Ovary (tissue), 9 donors: ENCODE results near the gene DTX1. TPM values are rescaled to one million over a fixed set of nuclear protein-coding genes. Genes with fewer than 3 reads are reported as not detected.

Source experiments
- DNase-seq, 5 donors: peaks; one replicate each; pipeline ENCODE4 v3.0.0-alpha.2; 2019 to 2020
- H3K27ac ChIP-seq, 2 donors: fragments of 200-600 bp; one replicate each; pipeline versions ENCODE4 v1.5.1 to v1.8.0; 2019 to 2022
- H3K27me3 ChIP-seq: fragments of 200-600 bp; one replicate; pipeline ENCODE4 v1.8.0; 2022
- H3K36me3 ChIP-seq: fragments of 200-600 bp; sonication (generic); one replicate; pipeline ENCODE4 v1.5.1; 2019
- H3K4me1 ChIP-seq: one replicate; pipeline ENCODE4 v1.8.1; 2013; ENCODE audit warnings: mild to moderate bottlenecking, moderate library complexity; ENCODE audit not compliant: insufficient read depth
- H3K4me3 ChIP-seq: fragments of 200-600 bp; sonication (generic); one replicate; pipeline ENCODE4 v1.5.1; 2017
- H3K9me3 ChIP-seq, 2 donors: fragments of 200-600 bp in 1 of 2; sonication (generic) in 1 of 2; one replicate each; pipeline versions ENCODE4 v1.5.1 to v1.8.1; 2013 to 2019; ENCODE audit warnings: mild to moderate bottlenecking in 1 of 2, moderate library complexity in 1 of 2
- CTCF ChIP-seq, 3 donors: fragments of 450-650 bp in 2 of 3; fragments of 200-600 bp in 1 of 3; IDR thresholded peaks; one replicate each; pipeline versions ENCODE4 v1.5.1 to v1.8.0; 2016 to 2022; ENCODE audit warnings: antibody characterized with exemption in 3 of 3, mild to moderate bottlenecking in 1 of 3
- EP300 ChIP-seq: sonication (generic); formaldehyde crosslinking; IDR thresholded peaks from one replicate; pipeline ENCODE4 v1.6.1; 2017; ENCODE audit warnings: antibody characterized with exemption
- POLR2A ChIP-seq: fragments of 450-650 bp; IDR thresholded peaks from one replicate; pipeline ENCODE4 v1.6.1; 2017; ENCODE audit warnings: antibody characterized with exemption, mild to moderate bottlenecking, moderate library complexity
- WGBS, 3 donors: extraction: QIAGEN DNeasy Blood & Tissue Kit in 1 of 3; methylation state at CpG; one replicate each; pipeline versions ENCODE4 v1.1.5 to v1.1.7; 2013 to 2017; 5-methylcytosine and 5-hydroxymethylcytosine counted together
- intact Hi-C, 4 donors: fragments of 100-400 bp; cut with DNase I; formaldehyde crosslinking; loops; one replicate each; pipeline versions ENCODE4 v1.11.0 to v1.15.1; 2022 to 2023
- polyA plus RNA-seq, 2 donors: library from polyadenylated mRNA; stranded (reverse); fragments of 200-250 nt in 1 of 2; fragments of 350-450 nt in 1 of 2; fragmentation: Illumina TruSeq in 1 of 2; extraction: RNeasy Lipid Tissue Mini Kit (QIAGEN cat#74804) in 1 of 2; gene quantifications; one replicate each; pipeline ENCODE4 v1.2.3, GENCODE V29; 2013 to 2014
- total RNA-seq, 7 donors: library from RNA; depleted of rRNA in 2 of 7; stranded (reverse); fragments of >200 nt in 2 of 7; fragmentation: NEBNext Ultra II Directional in 3 of 7; extraction: Animal tissue kit (Norgen Biotek cat#: 25700) in 3 of 7; gene quantifications; one replicate each; pipeline versions ENCODE4 v1.1.0 to v1.2.4, GENCODE V29; 2016 to 2023
- donor health status: DM: no; HTN: no; CAD: no; lungs with moderate emphysema.
- donor health status: DM: no; HTN: no; CAD: no.
- donor health status: Bipolar disorder and iron deficiency.
- donor health status: DM: yes; HTN: yes; CAD: no.
- donor health status: DM: no; HTN: no; CAD: no.
- donor health status: DM: yes; HTN: yes; CAD: no.

Gene DTX1
- total and polyA plus RNA-seq, 9 donors: 0.56 to 5.5 (median 1.6) TPM

- Histone ChIP-seq H3K9me3 (no peaks in the 10 kb centered on the region), H3K27ac (no peak overlapping the region), H3K4me3 (no peak overlapping the region), H3K36me3 (no peaks in the 10 kb centered on the region), H3K4me1 (no peaks in the 10 kb centered on the region), H3K27me3 (no peaks in the 10 kb centered on the region)
- intact Hi-C loops: loop anchor here in 1 of 4 donors (1.0 kb wide), 1 partner anchor 44 kb away; no protein-coding TSS in a partner anchor
- WGBS, 3 donors: 2 to 5% (median 4%) methylated on average over 34 to 43 of the region's 43 CpGs
- DNase-seq: no peak
- no peak for TF ChIP-seq POLR2A
- no peak for TF ChIP-seq EP300
- no peak for TF ChIP-seq CTCF (IDR thresholded peaks at IDR 0.05)
Measured at GRCh38 chr12:113103756-113104450, 47.4 kb downstream of the DTX1 start.

GRCh38 chr12:113104953-113105510 lies 48.5 kb downstream of the DTX1 start:
- Histone ChIP-seq H3K4me1 (no peaks in the 10 kb centered on the region), H3K4me3 (no peak overlapping the region), H3K27me3 (no peaks in the 10 kb centered on the region), H3K27ac (no peak overlapping the region), H3K36me3 (no peaks in the 10 kb centered on the region), H3K9me3 (no peaks in the 10 kb centered on the region)
- intact Hi-C loops: loop anchor here in 1 of 4 donors (1.0 kb wide), 1 partner anchor 45 kb away; no protein-coding TSS in a partner anchor
- no peak for DNase-seq
- 59 to 78% (median 74%) methylated on average over 13 of the region's 13 CpGs for WGBS, 3 donors
- TF ChIP-seq EP300: no peak

GRCh38 chr12:113105606-113106271 lies 49.2 kb downstream of the DTX1 start:
- no peaks in the 10 kb centered on the region for H3K36me3 ChIP-seq
- H3K27ac ChIP-seq: no peak overlapping the region
- H3K4me1 ChIP-seq: no peaks in the 10 kb centered on the region
- H3K9me3 ChIP-seq: no peaks in the 10 kb centered on the region
- TF ChIP-seq POLR2A (no peak), EP300 (no peak), CTCF (IDR thresholded peaks at IDR 0.05) (no peak)
- intact Hi-C loops: no loop called here
- H3K4me3 ChIP-seq: no peak overlapping the region
- no peak for DNase-seq
- 79 to 87% (median 87%) methylated on average over 15 of the region's 15 CpGs for WGBS, 3 donors
- no peaks in the 10 kb centered on the region for H3K27me3 ChIP-seq

- no peaks in the 10 kb centered on the region for H3K9me3 ChIP-seq
- TF ChIP-seq POLR2A (no peak), EP300 (no peak)
- H3K4me1 ChIP-seq: no peaks in the 10 kb centered on the region
- H3K36me3 ChIP-seq: no peaks in the 10 kb centered on the region
- no peak overlapping the region for H3K27ac ChIP-seq
- no peaks in the 10 kb centered on the region for H3K27me3 ChIP-seq
- no peak overlapping the region for H3K4me3 ChIP-seq
- 50 to 71% (median 69%) methylated on average over 1 of the region's 1 CpG for WGBS, 3 donors
- intact Hi-C loops: no loop called here
- no peak for DNase-seq
Measured at GRCh38 chr12:113106361-113106760, 49.8 kb downstream of the DTX1 start.

- WGBS, 3 donors: 86 to 96% (median 96%) methylated on average over 4 of the region's 4 CpGs
- no peaks in the 10 kb centered on the region for H3K9me3 ChIP-seq
- no peak for DNase-seq
- no peaks in the 10 kb centered on the region for H3K36me3 ChIP-seq
- H3K4me3 ChIP-seq: no peak overlapping the region
- H3K27ac ChIP-seq: no peak overlapping the region
- intact Hi-C loops: no loop called here
- H3K4me1 ChIP-seq: no peaks in the 10 kb centered on the region
- no peaks in the 10 kb centered on the region for H3K27me3 ChIP-seq
- TF ChIP-seq CTCF (IDR thresholded peaks at IDR 0.05) (no peak), EP300 (no peak)
Measured at GRCh38 chr12:113108308-113108707, 51.8 kb downstream of the DTX1 start.
